Medulla oblongata (tissue), 1 donor: Measurements from ENCODE around the gene BMP10.

Experiments
- DNase-seq: peaks from one replicate; pipeline ENCODE4 v3.0.0-alpha.2; 2015; ENCODE audit errors: extremely low spot score

The BMP10 gene, protein sequence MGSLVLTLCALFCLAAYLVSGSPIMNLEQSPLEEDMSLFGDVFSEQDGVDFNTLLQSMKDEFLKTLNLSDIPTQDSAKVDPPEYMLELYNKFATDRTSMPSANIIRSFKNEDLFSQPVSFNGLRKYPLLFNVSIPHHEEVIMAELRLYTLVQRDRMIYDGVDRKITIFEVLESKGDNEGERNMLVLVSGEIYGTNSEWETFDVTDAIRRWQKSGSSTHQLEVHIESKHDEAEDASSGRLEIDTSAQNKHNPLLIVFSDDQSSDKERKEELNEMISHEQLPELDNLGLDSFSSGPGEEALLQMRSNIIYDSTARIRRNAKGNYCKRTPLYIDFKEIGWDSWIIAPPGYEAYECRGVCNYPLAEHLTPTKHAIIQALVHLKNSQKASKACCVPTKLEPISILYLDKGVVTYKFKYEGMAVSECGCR

DNA sequence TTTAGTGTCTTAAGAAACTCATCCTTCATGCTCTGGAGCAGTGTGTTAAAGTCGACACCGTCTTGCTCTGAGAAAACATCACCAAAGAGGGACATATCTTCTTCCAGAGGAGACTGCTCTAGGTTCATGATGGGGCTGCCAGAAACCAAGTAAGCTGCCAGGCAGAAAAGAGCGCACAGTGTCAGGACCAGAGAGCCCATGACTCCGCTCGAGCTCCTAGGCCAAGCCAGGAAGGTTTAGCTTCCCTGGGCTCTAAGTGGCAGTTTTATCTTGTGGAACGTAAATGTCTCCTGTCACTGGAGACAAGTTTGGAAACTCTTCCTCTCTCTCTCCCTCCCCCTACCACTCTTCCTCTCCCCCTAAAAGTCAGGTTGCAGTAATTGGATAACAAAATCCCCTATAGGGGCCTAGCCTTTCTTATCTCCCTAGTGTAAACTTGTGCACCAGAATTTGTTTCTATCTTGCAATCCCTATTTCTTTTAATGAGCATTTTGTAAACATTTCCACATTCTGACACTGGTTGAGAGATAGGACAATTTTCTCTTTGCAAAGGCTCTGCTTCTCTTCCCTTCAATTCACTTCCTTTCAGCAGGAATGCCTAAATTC lies at the start of gene BMP10:
TSS of gene BMP10 (minus strand) at position 239 of the 606 bp plus-strand sequence. CDS start at position 200, 39 bp downstream.
- no peak for DNase-seq

DNA sequence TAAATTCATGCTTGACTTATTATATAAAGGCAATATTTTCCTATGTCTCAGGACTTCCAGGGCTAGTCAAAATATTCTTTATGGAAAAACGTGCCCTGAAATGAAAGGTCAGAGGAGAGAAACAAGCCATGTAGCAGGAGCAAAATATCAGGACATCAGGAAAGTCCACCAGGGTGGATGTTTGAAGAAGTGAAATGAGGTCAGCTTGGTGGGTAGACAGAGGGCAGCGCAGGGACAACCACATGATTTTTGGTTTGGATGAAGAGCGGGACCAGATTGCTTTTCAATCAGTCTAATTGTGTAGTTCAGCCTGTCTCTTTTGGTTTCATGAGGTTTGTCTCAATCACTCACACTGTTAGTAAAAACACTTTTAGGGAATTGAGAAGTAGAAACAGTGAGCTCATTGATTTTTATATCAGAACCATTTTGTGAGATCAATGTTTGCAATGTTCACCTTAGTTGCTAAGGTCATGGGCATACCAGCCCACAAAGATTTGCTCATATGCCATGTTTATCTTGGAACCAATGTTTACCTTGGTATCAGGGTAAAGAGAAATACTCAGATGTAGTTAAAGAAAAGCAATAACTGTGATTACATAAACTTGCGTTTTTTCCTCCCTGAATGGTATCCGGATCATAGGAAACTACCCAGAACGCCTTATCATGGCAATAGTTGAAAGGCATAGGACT lies 49.4 kb upstream of the BMP10 start:
- no peak for DNase-seq

DNA sequence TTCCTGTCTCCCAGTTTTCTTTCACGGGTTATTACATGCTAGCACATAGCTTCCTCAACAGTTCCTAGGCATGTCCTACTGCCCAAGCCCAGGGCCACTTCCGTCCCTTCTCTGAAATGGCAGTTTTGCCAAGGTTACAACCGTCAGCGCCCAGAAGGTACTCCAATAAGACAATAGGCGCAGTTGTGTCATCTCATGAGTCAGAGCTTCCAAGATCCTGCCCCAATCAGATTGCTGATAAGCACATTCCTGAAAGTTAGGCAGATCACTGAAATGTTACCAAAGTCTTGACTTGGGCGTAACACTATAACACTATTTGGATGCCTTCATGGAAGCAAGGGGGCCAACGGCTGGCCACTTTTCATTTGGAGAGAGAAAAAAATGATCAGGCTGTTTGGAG lies 47.3 kb upstream of the BMP10 start:
- DNase-seq = no peak

DNA sequence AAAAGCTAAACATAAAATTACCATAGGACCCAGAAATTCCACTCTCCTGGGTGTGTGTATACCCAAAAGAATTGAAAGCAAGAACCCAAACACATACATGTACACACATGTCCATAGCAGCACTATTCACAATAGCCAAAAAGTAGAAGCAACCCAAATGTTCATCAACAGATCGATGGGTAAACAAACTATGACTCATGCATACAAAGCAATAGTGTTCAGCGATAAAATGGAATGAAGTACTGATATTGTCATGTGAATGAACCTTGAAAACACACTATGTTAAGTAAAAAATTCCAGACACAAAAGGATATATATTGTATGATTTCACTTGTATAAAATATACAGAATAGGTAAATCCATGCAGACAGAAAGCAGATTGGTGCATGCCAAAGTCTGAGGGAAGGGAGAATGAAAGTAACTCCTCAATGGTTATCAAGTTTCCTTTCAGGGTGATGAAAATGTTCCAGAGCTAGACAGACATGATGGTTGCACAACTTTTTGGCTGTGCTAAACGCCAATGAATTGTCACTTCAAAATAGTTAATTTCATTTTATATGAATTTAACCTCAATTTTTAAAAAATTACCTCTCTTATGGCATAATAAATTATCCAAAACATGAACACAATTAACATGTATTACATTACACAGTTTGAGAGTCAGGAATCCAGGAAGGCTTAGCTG lies 46.0 kb upstream of the BMP10 start:
- DNase-seq = no peak

DNA sequence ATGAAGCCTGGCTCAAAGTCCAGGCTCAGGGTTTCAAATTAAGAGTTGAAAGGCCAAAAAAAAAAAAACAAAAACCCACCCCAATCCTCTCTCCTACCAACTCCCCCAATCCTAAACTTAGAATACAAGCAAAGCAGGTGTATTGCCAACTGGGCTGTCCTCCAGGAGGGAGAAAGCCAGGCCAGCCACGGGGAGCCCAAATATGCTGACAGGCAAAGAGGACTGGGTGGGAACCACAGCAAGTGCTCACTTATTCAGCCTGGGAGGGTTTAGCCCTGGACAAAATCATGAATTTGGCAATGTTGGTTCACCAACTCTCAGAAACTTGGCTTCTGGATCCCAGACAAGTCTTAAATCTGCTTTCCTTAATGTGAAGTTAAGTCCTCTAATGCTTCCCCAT lies 45.0 kb upstream of the BMP10 start:
- DNase-seq = no peak

DNA sequence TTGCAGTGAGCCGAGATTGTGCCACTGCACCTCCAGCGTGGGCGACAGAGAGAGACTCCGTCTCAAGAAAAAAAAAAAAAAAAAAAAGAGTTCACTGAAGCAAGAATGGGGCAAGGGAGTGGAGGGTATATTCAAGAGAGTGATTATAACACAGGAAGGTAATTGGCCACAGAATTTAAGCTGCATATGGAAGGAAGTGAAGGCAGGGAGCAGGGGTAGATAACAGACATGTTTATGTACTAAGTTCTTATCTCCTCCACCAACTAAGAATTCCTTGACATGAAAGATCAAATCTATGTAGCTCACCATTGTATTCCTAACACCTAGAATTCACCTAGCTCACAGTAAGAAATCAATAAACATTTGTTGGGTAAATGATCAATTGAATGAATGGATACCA lies 44.2 kb upstream of the BMP10 start:
- no peak for DNase-seq

DNA sequence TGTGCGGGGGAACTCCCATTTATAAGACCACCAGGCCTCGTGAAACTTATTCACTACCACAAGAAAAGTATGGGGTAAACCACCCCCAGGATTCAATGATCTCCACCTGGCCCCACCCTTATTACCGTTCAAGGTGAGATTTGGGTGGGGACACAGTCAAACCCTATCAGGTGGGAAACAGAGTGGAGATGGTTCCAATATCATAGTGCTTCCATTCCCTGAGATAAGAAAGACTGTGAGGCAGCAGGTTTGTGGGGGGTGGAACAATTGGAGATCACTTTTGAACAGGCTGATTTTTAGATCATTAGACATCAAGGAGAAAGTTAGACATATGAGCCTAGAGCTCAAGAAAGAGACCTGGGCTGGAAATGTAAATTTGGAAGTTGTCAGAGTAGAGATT lies 42.2 kb upstream of the BMP10 start:
- DNase-seq = no peak

DNA sequence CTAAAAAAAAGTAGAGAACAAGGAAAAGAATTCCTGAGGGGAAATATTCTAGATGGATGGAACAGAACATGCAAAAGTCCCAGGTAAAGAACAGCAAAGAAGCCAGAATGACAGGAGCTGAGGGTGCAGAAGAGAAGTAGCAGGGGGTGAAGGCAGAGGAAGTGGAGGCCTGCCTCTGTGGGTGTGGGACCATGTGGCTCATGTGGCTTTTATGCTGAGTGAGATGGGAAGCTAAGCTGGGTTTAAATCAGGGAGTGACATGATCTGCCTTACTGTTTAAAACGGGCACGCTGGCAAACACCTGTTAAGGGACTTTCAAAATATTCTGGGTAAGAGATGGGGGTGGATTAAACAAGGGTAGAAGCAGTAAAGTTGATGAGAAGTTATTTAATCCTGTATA lies 41.5 kb upstream of the BMP10 start:
- DNase-seq = peak; percentile 37

DNA sequence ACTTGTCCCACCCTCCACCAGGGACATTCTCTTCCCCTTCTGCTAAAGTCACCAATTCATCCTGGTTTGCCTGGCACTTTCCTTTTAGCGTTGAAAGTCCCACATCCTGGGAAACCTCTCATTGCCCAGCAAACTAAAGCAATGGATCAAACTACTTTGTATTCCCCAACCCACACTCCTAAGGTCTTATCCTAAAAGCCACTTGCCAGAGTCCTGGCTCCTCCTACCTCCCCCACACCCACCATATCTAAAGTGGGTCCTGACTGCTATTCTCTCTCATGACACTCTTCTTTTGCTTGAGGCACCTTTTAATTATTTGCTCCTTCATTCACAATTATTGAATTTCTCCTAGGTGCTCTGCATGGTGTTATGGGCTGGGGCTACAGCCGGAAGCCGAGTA lies 40.9 kb upstream of the BMP10 start:
- no peak for DNase-seq

DNA sequence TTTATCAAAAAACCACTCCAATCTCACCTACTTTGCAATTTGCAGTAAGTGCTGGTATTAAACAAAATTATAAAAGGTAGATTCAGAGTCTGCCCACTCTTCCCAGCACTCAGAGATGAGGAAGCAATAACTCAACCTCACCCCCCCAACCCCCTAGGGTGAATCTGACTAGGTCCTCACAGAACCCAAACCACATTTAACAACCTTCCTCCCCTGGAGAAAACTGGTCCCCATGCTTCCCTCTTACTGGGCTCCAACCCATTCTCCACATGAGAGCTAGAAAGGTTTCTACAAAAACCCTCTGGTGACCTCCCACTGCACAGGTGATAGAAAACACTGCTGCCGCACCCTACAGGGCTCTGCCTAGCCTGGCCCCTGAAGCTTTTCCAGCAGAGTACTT lies 40.5 kb upstream of the BMP10 start:
- no peak for DNase-seq

DNA sequence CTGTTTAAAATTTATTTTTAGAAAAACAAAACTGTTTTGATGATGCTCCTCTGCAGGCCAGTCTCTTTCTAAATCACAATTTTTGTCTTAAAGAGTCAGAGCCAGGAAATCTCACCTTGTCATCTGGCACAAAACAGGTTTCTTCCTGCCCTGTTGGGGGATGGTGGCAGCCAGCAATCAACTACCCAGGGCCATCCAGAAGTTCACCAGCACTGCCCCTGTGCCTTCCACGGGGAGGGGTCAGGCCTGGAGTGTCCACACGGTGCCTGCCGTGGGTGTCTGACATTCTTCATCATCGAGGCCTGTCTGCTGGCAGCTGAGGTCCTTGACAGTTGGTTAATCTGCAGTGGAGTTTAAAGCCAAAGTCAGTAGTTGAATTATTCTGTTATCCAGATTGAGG lies 40.0 kb upstream of the BMP10 start:
- no peak for DNase-seq

DNA sequence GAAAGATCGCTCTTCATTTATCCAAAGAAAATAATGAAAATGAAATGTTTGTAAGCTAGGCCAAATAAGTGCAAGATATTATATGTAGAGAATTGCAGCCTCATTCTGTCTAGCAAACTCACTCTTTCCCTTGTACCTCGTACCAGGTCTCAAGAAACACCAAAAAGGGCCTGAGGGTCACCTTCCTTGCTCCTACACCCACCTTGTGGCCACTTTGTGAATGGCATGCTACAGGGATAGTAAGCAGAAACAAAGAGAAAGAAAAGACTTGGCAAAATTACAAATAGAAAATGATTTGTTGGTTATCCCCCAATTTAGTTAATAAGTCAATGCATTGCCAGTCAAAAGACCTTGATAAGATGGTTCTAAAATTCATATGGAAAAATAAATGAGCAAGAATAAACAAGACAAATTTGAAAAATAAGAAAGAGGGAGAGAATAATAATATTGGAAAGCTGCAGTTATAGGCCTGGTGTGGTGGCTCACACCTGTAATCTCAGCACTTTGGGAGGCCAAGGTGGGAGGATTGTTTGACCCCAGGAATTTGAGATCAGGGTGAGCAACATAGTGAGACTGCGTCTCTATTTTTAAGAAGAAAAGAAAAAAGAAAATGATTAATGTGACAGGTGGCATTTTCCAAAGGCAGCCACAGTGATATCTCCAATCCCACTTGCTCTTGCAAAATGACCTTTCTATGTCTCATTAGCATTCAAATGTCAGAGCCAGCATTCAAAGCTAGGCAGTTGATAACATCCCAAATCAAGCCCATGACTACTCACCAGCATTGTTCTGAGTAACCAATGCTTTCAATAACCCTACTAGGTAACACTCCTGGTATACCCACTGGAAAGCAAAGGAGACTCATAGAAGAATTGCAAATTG lies 38.8 kb upstream of the BMP10 start:
- DNase-seq = peak; percentile 83

DNA sequence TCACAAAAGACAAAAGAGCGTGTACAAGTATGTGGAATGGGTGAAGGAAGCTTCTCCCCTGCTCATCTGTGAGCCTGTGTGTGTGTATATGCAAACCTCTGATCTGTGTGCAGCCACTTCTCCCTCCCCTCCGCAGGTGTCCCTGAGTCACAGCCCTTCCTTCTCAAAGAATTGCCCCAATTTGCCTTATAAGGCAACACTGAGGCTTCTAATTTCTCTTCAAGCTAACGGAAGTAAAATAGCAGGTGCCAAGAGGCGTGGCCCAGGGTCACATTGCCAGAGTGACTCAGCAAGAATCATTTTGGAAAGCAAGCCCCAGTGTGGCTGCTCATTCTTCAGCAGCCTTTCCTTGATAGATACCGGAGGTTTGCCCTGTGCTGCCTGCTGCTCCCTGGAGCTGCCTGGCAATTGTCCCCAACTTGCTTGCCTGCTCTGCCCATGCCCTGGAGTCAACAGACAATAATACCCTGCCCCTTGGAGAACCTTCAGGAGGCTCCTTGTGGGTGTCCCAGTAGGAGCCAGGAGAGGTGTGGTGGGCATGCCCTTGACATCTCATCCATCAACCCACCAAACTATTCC lies 37.3 kb upstream of the BMP10 start:
- peak; percentile 41 for DNase-seq

DNA sequence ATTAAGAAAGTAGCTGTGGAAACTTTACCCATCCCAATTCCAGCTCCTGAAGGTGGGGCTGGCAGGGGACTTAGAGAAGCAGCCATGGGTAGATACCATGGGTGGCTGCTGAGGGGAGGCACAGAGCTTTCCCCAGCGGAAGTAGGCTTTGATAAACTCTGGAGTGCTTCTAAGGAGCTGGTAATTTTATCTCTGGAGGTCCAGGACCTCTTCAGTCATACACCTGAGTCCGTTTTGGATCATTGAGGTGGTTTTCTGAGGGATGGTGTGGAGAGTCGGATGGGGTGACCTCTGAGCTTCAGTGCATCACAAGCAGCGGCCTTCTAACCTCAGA lies 36.7 kb upstream of the BMP10 start:
- no peak for DNase-seq

DNA sequence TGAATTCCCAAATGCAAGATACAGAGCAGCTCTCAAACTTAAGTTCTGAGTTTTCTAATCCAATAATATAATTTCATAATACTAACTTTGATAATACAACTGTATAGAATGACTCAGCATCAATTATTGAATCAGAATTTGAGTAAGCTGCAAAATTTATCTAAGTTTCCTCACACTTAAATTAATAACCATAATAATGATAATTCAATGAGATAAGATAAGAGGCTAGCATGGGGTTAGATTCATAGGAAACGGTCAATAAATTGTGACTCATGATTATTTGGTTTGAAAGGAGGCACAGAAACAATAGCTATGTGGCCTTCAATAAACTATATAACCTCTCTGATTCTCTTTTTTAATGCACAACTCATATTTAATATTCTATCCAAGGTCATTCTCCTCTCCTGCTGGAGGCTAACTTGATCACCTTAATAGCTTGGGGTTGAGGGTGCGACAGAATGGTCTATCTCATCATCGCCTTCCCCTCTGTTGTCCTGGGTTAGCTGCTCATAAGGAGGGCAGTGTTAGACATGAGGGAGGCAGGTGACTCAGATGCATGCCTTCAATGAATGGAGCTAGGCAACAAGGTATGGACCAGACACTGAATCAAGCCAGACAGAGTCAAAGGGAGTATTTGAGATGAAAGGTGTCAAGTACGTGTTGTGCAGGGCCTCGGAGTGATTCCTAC lies 36.2 kb upstream of the BMP10 start:
- no peak for DNase-seq

DNA sequence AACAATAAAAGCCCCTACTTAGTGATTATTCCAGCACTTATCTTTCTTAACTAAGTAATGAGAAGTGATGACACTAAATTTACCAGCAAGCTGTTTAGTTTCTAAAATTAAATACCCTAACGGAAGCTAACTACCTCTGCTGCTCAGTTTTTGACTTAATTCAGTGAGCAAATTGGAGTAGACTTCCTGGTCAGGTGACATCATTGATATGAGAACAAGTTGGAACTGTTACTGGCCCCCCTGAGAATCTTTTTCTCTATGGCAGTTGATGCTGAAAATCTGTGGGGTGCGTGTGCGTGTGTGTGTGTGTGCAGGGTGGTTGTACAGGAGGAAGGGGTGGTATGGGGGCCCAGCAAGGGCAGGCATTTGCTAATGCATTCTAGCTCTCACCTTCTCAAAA lies 35.5 kb upstream of the BMP10 start:
- no peak for DNase-seq

DNA sequence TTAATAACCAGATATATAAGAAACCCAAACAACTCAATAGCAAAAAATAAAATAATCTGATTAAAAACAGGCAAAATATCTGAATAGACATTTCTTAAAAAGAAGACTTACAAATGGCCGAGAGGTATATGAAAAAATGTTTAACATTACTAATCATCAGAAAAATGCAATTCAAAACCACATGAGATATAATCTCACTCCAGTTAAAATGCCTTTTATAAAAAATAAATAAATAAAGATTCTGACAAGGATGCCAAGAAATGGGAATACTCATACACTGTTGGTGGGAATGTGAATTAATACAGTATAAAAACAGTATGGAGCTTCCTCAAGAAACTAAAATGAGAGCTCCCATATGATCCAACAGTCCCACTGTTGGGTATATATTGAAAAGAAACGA lies 33.9 kb upstream of the BMP10 start:
- DNase-seq = no peak

DNA sequence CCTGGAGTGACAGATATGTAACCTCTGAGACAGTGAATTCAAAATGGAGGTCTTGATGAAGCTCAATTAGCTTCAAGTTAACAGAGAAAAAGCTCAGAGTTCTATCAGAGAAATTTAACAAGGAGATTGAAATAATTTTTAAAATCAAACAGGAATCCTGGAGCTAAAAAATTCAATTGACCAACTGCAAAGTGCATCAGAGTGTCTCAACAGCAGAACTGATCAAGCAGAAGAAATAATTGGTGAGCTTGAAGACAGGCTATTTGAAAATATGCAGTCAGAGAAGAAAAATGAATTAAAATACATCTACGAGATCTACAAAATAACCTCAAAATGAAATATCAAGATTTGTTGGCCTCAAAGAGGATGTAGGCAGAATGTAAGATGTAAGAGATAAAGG lies 30.4 kb upstream of the BMP10 start:
- no peak for DNase-seq

DNA sequence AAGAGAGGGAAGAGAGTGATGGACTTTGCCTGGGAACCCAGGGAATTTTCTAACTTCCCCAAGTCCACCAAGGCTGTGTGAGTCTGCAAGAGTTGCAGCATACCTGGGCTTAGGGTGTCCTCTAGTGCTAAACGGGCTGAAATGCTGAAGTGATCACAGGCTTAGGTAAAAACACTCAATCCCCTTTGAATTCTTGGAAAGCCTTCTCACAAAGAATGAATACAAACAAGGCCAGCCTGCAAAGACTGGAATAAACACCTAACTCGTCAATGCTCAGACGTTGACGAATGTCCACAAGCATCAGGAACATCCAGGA lies 30.0 kb upstream of the BMP10 start:
- no peak for DNase-seq

DNA sequence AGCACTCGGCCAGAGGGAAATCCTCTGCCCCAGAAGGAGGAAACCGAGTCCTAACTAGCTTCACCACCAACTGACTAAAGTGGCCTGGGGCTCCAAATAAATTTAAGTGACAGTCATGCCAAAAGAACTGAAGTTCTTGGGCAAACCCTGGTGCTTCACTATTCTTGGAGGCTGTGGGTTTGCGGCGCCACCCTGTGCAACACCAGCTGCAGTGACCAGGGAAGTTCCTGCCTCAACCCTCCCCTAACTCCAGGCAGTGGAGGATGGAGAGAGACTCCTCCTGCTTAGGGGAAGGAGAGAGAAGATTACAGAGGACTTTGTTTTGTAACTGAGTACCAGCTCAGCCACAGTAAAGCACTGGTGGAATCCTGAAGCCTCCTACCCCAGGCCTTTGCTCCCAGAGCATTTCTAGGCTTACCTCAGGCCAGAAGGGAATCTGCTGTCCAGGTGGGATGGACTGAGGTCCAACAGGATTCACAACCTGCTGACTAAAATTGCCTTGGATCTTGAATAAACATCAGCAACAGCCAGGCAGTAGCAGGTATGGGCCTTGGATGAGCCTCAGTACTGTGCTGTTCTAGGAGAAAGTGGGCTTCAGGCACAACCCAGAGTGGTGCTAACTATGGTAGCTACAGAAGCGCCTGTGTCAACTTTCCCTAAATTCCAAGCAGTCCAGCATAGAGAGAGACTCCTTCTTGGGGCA lies 29.4 kb upstream of the BMP10 start:
- no peak for DNase-seq
